NAMALWA (cell line): ENCODE results near the gene OCSTAMP.

ENCODE experiments used
- DNase-seq: peaks from one replicate; pipeline ENCODE4 v3.0.0-alpha.2; 2015; ENCODE audit warnings: low spot score

Gene OCSTAMP

GRCh38 chr20:46512943-46513844 lies 37.3 kb downstream of the OCSTAMP start, which contains the start of gene ZNF334:
Gene ZNF334 (minus strand): TSS chr20:46513559. CDS start chr20:46512102, 1,457 bp downstream.
- DNase-seq = no peak

- no peak for DNase-seq
Observed at GRCh38 chr20:46509523-46509922, 40.9 kb downstream of the OCSTAMP start.

GRCh38 chr20:46507760-46508407 lies 42.6 kb downstream of the OCSTAMP start:
- DNase-seq = no peak

- DNase-seq = no peak
Observed at GRCh38 chr20:46505506-46505905, 44.9 kb downstream of the OCSTAMP start.

GRCh38 chr20:46501961-46502360 lies 48.5 kb downstream of the OCSTAMP start:
- no peak for DNase-seq

- DNase-seq = no peak
Observed at GRCh38 chr20:46501337-46501942, 49.0 kb downstream of the OCSTAMP start.

GRCh38 chr20:46494077-46494476 lies 56.4 kb downstream of the OCSTAMP start:
- no peak for DNase-seq

- DNase-seq = no peak
Observed at GRCh38 chr20:46491354-46491753, 59.1 kb downstream of the OCSTAMP start.
